GM21528 (cell line): ENCODE data around the gene ARFGAP3.
"Not testable (repeated sequence)": the region's sequence is repeated elsewhere in the genome, so short reads cannot be mapped to it uniquely, and the experiment has no call there.

Experiments
- ATAC-seq: cut with Tn5 transposase; IDR thresholded peaks from one replicate; pipeline ENCODE4 v1.9.1; 2021; ENCODE audit warnings: mild to moderate bottlenecking, moderate library complexity; ENCODE audit not compliant: unreplicated experiment, low FRiP score

Gene ARFGAP3

DNA sequence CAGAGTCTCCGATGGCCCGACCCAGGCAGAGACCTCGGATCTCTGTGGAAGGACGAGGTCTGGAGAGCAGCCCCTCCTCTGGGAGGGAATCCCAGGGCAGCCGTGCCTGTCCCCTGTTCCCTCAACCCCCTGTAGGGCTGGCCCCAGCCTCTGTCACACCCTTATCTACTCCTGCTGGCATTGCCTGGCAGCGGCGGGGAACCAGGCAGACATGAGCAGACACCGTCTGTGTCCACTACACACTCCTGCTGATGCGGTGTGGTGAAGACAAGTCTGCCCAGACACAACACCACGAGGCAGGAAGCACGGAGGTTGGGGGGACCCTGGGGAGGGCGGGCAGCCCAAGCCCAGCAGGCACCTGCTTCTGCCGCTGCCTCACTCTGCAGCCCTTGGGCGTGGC lies 83.9 kb downstream of the ARFGAP3 start:
- ATAC-seq: no peak

DNA sequence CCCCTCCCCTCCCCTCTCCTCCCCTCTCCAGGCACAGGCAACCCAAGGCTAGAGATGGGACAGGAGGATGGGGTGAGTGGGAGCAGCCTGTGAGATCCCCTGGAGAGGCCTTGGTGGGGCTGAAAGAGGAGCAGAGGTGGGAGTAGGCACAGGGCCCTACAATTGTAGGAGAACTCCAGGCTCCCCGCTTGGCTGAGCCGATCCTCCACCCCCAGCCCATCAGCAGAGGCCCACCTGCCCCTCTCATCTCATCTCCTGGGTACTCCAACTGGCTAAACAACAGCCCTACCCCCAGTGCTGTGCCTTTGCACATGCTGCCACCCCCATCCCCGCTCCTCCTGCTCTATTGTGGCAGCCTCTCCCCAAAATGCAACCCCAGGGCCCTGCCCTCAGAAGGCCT lies 84.4 kb downstream of the ARFGAP3 start:
- no peak for ATAC-seq

DNA sequence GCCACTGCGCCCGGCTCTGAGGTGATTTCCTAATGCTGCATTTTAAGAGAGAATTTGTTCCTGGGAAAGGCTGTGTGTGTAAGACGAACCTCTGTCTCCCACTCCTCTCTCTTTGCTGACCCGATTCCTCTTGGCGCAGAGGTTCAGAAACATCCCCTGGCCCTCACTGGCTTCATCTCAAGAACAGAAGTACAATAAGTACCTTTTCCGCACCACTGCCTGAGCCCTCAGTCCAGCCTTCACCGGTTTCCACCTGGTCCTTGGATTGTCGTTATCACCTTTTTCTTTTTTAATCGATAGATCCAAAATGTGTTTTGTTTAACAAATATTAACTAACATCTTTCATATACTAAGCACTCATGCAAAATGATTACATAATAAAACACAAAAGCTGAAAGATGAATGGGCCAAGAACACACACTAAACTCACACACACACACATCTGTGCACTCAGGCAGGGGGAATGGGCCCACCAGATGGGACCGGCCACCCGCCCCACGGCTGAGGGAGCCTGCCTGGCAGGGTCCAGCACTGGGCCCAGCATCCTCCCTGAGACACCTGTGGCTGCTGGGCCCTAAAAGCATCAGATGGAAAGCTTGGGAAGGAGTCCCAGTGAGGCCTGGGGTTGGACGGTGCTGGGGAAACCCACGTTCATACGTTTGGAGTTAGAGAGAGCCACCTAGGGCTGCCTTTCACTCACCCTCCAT lies 86.0 kb downstream of the ARFGAP3 start:
- ATAC-seq: no peak

DNA sequence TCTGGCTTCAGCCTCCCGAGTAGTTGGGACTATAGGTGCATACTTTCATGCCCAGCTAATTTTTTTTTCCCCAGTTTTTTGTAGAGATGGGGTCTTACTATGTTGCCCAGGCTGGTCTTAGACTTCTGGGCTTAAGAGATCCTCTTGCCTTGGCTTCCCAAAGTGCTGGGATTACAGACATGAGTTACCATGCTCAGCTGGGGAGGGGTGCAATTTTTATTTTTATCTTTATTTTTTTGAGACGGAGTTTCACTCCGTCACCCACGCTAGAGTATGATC lies 86.7 kb downstream of the ARFGAP3 start:
- no peak for ATAC-seq

DNA sequence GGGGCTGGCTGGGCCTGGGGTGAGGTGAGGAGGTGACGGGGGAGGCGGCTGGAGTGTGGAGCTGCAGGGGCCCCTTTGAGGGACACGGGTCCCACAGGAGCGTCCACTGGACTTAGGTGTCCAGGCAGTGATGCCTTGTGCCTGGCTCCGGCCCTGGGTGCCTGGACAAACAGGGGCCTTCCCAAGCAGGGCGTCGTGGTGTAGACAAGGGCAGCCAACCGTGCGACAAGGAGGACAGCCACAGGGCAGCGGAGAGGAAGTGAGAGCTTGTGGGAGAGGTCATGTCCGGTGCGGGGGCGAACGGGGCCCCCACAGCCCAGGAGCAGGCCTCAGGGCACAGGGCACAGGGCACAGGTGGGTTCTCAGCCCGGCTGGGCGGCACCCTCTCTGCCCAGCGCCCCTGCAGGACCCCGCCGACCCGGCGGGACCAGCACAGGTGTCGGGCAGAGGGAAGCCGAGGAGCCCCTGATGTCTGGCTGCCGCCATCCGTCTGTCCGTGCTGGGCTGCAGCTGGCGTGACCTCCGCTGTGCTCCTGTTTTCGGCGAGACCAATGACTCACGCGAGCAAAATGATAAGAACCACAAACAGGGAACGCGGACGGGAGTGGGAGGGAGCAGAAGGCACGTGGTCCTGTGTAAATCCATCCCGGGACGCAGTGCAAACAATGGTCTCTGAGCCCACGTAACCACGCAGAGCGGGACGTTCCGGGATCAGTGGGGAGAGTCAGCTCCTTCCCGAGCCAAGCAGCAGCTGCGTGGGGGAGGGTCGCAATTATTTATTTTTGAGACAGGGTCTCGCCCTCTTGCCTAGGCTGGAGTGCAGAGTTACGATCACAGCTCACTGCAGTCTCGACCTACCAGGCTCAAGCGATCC lies 87.3 kb downstream of the ARFGAP3 start:
- ATAC-seq: no peak

DNA sequence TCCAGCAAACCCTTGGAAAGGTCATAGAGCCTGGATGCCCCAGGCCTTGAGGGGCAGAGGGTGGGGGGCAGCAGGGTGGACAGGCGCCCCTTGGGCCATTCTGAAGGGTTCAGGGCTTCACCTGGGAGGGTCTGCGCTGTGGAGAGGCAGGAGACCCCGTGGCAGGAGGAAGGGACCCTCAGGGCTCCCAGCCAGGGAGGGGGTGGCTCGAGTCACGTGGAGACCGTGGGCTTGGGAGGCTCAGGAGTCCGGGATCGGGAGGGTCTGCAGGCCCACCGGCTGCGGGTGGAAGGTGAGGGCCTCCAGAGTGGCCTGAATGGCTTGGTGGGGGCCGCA lies 87.9 kb downstream of the ARFGAP3 start:
- ATAC-seq: no peak

DNA sequence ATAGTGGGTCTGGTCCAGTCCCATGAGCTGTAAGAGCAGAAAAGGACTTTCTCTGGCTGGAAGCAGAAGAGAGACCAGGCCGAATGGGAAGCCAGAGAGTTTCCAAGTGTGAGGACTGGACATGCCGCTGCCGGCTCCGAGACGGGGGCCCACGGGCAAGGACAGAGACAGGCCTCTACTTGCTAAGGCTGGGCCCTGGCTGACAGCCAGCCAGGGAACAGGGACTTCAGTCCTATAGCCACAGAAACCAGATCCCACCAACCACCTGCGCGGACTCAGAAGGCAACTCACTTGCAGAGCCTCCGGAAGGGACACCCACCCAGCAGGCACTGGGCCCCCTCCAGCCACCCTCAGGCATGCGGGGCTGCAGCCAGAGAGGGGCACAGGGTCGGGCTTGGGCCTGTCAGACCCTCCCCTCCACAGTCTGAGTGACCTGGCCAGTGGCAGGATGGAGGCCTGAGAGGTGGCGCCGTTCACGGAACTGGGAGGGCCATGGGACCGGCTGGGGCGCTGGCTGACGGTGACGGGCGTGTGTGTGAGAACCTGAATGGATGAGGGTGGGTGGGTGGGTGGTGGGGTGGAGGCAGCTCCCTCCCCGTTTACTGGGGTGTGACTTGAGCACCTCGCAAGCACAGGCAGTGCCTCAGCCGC lies 88.6 kb downstream of the ARFGAP3 start:
- ATAC-seq: no peak

DNA sequence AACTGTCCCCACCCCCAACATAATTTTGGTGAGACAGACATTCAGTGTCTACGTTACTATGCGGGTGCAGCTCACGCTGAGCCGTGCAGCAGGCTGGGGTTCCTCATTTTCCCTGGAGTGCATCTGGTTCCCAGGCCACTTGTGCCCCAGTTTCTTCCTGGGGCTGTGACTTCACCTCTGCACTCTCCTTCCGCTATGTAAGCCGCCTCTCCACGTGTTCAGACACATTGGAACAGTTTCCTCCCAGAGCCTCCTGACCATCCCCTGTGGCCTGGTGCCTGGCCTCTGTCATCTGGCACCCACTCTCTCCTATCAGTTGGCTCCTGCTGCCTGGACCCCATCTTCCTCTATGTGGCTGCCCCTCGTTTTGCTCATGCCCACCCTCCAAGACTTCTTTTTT lies 90.2 kb downstream of the ARFGAP3 start:
- no peak for ATAC-seq

DNA sequence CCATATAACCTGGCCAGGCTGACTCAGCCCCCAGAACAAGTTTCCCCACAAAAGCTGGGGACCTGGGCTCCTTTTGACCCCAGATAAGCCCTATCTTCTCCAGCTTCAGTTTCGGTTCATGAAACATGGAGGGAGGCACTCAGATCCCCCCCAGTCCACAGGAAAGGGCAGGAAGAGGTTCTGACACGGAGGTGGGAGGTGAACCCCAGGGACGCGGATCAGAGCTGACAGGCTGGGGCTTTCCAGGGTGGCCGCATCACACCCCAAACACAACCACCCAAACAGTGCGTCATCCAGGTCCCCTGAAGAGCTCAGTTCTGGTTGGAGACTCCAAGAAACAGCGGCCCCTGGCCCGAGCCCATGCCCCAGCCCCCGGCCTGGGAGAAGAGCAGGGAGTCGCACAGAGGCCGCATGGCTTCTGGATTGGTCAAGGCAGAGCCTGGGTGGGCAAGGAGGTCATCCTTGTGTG lies 92.1 kb downstream of the ARFGAP3 start:
- ATAC-seq: no peak

DNA sequence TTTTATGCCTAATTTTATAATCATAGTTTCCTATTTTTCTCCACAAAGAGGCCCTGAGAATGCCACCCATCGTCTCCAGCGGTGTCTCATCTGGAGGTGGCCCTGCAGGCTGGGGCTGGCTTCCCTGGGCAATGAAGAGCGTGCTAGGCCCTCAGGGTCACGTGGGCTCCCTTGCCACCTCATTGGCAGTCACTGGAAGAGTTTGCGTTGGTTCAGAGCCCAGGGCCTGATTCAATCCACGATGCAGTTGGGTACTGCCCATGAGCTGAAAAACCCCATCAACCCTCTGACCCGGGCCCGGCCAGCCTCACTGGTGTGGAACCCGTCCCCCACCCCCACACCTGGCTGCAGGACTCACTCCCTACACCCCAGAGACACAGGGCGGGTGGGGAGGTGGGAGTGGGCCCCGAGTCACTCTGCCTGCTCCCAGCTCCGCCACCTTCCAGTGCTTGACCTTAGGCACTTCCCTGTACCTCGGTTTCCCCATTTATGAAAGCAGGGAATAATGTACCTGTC lies 93.0 kb downstream of the ARFGAP3 start:
- ATAC-seq: no peak

DNA sequence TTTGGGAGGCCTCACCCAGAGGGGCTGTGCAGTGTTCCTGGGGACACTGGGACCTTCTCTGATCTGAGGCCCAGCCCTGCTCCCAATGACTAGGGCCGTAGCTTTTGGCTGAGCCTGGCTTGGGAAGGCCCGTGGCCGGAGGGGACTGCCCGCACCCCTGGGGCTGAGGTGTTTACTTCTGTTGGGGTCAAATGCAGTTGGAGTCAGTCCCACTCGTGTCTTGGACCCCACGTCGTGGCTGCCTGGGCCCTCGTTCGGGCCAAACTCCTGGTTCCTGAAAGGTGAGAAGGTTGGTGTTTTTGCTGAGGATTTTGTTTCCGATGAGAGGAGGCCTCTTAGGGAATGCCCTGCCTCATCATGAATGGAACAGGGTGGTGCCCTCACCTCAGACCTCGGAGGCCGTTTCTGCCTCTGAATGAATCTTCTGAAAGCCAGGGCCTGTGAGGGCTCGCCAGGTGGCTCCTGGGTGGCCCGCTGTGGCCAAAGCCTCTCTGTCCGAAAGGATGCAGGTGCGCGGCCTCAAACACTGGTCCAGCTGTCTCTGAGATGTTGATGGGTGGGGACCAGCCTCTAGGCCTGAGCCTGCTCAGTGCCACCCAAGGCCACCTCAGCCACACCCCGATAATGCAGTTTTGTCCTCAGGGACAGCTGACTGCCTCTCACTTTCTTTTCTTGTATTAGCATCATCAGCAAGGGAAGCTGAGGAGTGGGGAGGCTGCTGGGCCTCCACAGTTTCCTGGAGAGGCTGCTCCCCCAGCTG lies 96.1 kb downstream of the ARFGAP3 start:
- ATAC-seq: no peak

DNA sequence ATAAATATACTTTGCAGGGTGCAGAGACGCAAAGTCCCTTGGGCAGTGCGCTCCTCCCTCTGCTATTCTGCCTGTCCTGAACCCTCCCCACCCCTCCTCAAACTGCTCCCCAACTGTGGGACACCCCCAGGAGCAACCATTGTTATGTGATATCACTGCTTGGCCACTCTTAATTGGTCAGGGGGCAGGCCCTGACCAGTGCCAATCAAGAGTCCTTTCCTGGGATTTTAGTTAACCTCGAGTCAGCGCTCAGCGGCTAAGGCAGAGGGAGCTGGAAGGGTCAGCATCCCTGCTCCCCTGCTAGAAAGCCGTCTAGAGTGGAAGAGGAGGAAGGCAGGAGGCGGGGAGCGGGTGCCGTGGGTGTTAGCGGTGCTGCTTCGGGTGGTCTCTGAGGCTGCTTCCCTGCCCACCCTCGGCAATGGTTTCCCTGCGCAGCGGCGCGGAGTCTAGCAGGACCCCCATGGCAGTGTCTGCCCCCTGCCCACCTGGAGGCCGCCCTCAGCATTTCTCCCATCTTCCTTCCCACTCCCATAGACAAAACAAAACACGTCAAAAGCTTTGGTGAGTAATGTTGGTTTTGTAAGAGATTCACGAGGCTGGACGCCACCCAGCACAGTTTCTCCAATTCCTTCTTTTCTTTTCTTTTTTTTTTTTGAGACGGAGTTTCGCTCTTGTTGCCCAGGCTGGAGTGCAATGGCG lies 98.0 kb downstream of the ARFGAP3 start:
- ATAC-seq: no peak

DNA sequence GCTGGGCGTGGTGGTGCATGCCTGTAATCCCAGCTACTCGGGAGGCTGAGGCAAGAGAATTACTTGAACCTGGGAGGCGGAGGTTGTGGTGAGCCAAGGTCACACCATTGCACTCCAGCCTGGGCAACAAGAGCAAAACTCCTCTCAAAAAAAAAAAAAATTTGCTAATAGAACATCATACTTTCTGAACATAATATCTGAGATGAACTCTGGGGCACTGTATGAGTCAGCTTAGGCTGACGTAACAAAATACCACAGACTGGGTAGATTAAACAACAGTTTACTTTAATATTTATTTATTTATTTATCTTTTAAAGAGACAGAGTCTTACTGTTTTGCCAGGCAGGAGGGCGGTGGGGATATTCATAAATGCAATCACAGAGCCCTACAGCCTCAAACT lies 101.5 kb downstream of the ARFGAP3 start:
- ATAC-seq: not testable (repeated sequence)

DNA sequence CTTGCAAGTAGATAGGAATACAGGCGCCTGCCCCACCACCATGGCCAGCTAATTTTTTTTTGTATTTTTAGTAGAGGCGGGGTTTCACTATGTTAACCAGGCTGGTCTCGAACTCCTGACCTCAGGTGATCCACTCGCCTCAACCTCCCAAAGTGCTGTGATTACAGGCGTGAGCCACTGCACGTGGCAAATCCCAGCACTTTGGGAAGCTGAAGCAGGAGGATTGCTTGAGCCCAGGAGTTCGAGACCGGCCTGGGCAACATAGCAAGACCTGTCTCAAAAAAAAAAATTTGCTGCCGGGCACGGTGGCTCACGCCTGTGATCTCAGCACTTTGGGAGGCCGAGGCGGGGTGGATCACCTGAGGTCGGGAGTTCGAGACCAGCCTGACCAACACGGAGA lies 102.0 kb downstream of the ARFGAP3 start:
- not testable (repeated sequence) for ATAC-seq

DNA sequence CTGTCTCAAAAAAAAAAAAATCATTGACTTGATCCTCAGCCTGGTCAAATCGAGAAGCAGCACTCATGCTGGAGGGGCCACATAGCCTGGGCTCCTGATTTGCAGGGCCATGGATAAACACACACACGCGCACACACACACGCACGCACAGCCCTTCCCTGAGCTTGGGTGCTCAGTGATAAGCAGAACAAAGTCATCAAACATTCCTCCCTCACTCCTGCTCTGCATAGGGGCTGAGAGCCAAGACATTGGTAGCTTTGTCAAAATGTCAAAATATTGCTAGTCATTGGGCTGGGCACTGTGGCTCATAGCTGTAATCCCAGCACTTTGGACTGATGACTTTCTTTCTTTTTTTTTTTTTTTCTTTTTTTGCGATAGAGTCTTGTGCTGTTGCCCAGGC lies 102.4 kb downstream of the ARFGAP3 start:
- ATAC-seq: no peak

DNA sequence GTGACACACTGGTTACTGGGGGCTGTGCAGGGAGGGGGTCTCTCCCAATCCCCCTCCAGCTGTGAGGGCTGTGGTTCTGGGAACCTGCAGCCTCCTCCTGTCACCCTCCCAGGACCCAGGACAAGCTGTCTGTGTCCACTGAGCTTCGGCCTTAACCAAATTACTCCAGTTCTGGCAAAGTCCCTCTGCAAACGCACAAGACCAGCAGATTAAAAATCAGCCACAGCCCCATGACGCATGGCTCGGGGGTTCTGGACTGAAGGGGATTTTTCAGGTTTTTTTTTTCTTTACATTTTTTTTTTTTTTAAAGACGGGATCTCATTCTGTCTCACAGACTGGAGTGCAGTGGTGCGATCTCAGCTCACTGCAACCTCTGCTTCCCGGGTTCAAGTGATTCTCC lies 104.2 kb downstream of the ARFGAP3 start:
- no peak for ATAC-seq

DNA sequence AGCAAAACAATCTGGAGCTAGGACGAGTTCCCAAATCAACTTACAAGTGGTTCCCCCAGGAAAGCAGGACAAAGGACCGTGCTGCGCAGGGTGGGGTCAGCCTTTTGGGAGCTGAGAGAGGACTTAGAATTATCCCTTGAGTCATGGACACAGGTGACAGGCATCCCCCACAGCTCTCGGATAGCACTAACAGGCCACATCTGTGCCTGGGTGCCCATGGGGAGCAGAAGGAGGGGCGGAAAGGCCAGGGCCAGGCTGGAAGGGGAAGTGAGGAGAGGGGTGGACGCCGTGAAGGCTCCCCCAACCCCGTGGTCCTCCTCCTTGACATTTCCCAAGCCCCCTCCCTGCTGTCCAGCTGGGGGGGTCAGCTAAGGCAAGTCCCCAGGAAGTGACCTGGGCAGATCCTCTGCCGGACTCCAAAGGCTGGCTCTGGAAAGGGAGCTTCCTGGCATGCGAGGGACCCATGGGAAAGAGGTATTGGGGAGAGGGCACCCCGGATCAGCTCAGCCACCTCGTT lies 104.8 kb downstream of the ARFGAP3 start:
- ATAC-seq: no peak

DNA sequence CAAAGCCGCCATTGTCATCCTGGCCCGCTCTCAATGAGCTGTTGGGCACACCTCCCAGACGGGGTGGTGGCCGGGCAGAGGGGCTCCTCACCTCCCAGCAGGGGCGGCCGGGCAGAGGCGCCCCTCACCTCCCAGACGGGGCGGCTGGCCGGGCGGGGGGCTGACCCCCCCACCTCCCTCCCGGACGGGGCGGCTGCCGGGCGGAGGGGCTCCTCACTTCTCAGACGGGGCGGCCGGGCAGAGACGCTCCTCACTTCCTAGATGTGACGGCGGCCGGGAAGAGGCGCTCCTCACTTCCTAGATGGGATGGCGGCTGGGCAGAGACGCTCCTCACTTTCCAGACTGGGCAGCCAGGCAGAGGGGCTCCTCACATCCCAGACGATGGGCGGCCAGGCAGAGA lies 106.7 kb downstream of the ARFGAP3 start:
- not testable (repeated sequence) for ATAC-seq

DNA sequence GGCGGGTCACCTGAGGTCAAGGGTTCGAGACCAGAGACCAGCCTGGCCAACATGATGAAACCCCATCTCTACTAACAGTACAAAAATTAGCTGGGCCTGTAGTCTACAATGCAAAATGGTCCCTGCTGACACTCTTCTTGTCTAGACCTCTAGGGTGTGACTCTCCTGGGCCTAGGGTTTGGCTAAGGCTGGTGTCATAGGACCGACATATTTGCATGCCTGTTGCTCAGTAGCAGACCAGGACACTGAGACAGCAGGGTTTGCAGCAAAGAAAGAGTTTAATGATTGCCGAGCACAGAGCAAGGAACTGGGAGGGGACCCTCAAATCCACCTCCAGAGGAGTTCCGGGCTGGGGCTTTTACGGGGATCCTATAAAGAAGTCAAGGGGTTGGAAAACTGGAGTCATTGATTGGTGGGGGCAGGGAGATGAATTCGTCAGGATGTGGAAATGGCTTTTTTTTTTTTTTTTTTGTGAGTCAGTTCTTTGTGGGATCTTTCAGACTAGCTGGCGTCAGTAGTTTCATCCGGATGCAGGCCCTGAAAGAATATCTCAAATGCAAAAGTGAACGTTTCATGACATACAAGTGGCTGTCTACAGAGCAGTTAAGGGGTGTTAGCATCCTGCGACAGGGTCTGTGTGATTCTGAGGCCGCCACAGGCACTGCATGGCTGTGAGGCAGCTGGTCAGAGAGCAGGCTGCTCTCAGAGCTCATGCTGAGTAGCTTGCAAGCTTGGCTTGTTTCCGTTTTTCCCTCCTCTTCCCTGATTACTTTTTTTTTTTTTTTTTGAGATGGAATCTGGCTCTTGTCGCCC lies 109.2 kb downstream of the ARFGAP3 start:
- no peak for ATAC-seq
